Renal pelvis (tissue), 4 donors: ENCODE data around the gene KCNG2. TPM values are rescaled to one million over a fixed set of nuclear protein-coding genes. Genes with fewer than 3 reads are reported as not detected.
"Not testable (repeated sequence)": the region's sequence is repeated elsewhere in the genome, so short reads cannot be mapped to it uniquely, and the experiment has no call there.

Experiments used
- DNase-seq: peaks from one replicate; pipeline ENCODE4 v3.0.0-alpha.2; 2013
- polyA plus RNA-seq, 3 donors: library from polyadenylated mRNA; unstranded; fragments of 120-200 nt; gene quantifications; one replicate each; pipeline ENCODE4 v1.2.1, GENCODE V29; 2013; ENCODE audit not compliant: insufficient read length in 3 of 3

KCNG2 gene
- polyA plus RNA-seq, 3 donors: 0.33 to 0.71 (median 0.39) TPM

GRCh38 chr18:79853303-79853992 is 55.7 kb downstream of the KCNG2 start:
- DNase-seq: no peak

- DNase-seq: no peak
These were observed 56.2 kb downstream of the KCNG2 start for GRCh38 chr18:79853993-79854364.

GRCh38 chr18:79855147-79855933 is 57.6 kb downstream of the KCNG2 start:
- DNase-seq: no peak

- DNase-seq: peak; percentile 39
These were observed 58.6 kb downstream of the KCNG2 start for GRCh38 chr18:79856119-79857007.

- no peak for DNase-seq
These were observed 59.4 kb downstream of the KCNG2 start for GRCh38 chr18:79857082-79857671.

GRCh38 chr18:79859314-79859713 is 61.6 kb downstream of the KCNG2 start:
- no peak for DNase-seq

GRCh38 chr18:79861687-79862086 is 63.9 kb downstream of the KCNG2 start:
- DNase-seq: no peak

GRCh38 chr18:79862562-79862961 is 64.8 kb downstream of the KCNG2 start:
- no peak for DNase-seq

GRCh38 chr18:79863161-79864005 is 65.6 kb downstream of the KCNG2 start:
- no peak for DNase-seq

- no peak for DNase-seq
These were observed 66.4 kb downstream of the KCNG2 start for GRCh38 chr18:79864006-79864725.

GRCh38 chr18:79864955-79865354 is 67.2 kb downstream of the KCNG2 start:
- DNase-seq: not testable (repeated sequence)

- DNase-seq: not testable (repeated sequence)
These were observed 68.2 kb downstream of the KCNG2 start for GRCh38 chr18:79865951-79866350.

GRCh38 chr18:79866889-79867574 is 69.3 kb downstream of the KCNG2 start:
- no peak for DNase-seq

GRCh38 chr18:79867666-79868065 is 69.9 kb downstream of the KCNG2 start:
- DNase-seq: no peak

- DNase-seq: no peak
These were observed 70.5 kb downstream of the KCNG2 start for GRCh38 chr18:79868168-79868784.

GRCh38 chr18:79868811-79869541 is 71.2 kb downstream of the KCNG2 start:
- no peak for DNase-seq

GRCh38 chr18:79869591-79870300 is 72.0 kb downstream of the KCNG2 start:
- no peak for DNase-seq
